SU-DHL-6 (cell line): ENCODE measurements around the gene ITPR1.

Experiments used
- EZH2phosphoT487 ChIP-seq: fragments of 200-600 bp; sonication (generic), shearing (Covaris generic); conservative IDR thresholded peaks from 2 replicates; pipeline ENCODE4 v1.6.1; 2018; ENCODE audit warnings: mild to moderate bottlenecking, antibody characterized with exemption, low read length, moderate library complexity, mixed read lengths
- TF ChIP-seq, protein P1 (sequence below): fragments of 200-600 bp; sonication (generic); IDR thresholded peaks from one replicate; pipeline ENCODE4 v1.5.1; 2017; ENCODE audit warnings: antibody characterized with exemption, mild to moderate bottlenecking, low read length, moderate library complexity; ENCODE audit not compliant: insufficient read depth, poor library complexity, severe bottlenecking

DNA sequence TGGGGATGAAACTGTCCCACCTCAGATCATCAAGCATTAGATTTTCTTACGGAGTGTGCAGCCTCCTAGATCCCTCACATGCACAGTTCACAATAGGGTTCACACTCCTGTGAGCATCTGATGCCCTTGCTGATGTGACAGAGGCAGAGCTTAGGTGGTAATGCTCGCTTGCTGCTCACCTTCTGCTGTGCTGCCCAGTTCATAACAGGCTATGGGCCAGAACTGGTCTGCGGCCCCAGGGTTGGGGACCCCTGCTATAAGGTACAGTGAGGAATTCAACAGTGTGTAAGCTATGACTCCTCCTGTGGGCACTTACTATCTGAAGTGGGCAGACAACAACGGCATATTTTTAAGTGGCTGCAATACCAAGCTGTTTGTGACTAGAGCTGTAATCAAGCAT, 298.2 kb downstream of the ITPR1 start:
- TF ChIP-seq, protein P1, sequence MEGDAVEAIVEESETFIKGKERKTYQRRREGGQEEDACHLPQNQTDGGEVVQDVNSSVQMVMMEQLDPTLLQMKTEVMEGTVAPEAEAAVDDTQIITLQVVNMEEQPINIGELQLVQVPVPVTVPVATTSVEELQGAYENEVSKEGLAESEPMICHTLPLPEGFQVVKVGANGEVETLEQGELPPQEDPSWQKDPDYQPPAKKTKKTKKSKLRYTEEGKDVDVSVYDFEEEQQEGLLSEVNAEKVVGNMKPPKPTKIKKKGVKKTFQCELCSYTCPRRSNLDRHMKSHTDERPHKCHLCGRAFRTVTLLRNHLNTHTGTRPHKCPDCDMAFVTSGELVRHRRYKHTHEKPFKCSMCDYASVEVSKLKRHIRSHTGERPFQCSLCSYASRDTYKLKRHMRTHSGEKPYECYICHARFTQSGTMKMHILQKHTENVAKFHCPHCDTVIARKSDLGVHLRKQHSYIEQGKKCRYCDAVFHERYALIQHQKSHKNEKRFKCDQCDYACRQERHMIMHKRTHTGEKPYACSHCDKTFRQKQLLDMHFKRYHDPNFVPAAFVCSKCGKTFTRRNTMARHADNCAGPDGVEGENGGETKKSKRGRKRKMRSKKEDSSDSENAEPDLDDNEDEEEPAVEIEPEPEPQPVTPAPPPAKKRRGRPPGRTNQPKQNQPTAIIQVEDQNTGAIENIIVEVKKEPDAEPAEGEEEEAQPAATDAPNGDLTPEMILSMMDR = no peak
- TF ChIP-seq EZH2phosphoT487 = no peak
